ENCODE data around the gene DENND2A. TPM values are rescaled to one million over a fixed set of nuclear protein-coding genes. Genes with fewer than 3 reads are reported as not detected.
"Not testable (repeated sequence)": the region's sequence is repeated elsewhere in the genome, so short reads cannot be mapped to it uniquely, and the experiment has no call there.

Gene DENND2A
- total RNA-seq, 1 experiment from 2014 or later, result 10.7 TPM

DNA sequence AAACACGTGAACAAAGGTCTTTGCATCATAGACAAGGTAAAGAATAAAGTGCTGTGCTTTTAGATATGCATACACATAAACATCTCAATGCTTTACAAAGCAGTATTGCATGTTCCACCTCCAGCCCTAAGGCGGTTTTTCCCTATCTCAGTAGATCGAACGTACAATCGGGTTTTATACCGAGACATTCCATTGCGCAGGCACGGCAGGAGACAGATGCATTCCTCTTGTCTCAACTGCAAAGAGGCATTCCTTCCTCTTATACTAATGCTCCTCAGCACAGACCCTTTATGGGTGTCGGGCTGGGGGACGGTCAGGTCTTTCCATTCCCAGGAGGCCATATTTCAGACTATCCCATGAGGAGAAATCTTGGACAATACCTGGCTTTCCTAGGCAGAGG is 87.4 kb downstream of the DENND2A start:
- not testable (repeated sequence) for DNase-seq; H3K27ac ChIP-seq; H3K9me3 ChIP-seq (replicated peaks); H3K4me1 ChIP-seq; H3K4me3 ChIP-seq; H3K27me3 ChIP-seq
- peaks cover 18% of the 10 kb centered on the region for H3K36me3 ChIP-seq

DNA sequence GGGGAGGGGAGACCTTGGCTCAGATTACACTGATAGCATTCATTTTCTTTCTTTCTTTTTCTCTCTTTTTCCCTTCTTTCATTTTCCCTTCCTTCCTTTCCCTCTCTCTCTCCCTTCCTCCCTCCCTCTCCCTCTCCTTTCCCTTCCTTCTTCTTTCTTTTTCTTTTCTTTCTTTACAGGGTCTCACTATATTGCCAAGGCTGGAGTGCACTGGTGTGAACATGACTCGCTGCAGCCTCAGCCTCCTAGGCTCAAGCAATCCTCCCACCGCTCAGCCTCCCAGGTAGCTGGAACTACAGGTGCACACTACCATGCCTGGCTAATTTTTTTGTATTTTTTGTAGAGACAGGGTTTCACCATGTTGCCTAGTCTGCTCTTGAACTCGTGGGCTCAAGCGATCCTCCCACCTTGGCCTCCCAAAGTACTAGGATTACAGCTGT is 88.4 kb downstream of the DENND2A start:
- peaks cover 12% of the 10 kb centered on the region for H3K36me3 ChIP-seq
- no peak for DNase-seq
- no peak overlapping the region for H3K27ac ChIP-seq
- H3K9me3 ChIP-seq (replicated peaks), result no peaks in the 10 kb centered on the region
- H3K4me1 ChIP-seq, result no peaks in the 10 kb centered on the region
- H3K4me3 ChIP-seq, result no peak overlapping the region
- H3K27me3 ChIP-seq, result no peaks in the 10 kb centered on the region

- no peaks in the 10 kb centered on the region for H3K9me3 ChIP-seq (replicated peaks)
- H3K4me3 ChIP-seq, result no peak overlapping the region
- DNase-seq, result no peak
- H3K27me3 ChIP-seq, result no peaks in the 10 kb centered on the region
- peaks cover 9% of the 10 kb centered on the region for H3K36me3 ChIP-seq
- no peak overlapping the region for H3K27ac ChIP-seq
- H3K4me1 ChIP-seq, result no peaks in the 10 kb centered on the region
Observed at GRCh38 chr7:140551355-140552239, 89.0 kb downstream of the DENND2A start.

DNA sequence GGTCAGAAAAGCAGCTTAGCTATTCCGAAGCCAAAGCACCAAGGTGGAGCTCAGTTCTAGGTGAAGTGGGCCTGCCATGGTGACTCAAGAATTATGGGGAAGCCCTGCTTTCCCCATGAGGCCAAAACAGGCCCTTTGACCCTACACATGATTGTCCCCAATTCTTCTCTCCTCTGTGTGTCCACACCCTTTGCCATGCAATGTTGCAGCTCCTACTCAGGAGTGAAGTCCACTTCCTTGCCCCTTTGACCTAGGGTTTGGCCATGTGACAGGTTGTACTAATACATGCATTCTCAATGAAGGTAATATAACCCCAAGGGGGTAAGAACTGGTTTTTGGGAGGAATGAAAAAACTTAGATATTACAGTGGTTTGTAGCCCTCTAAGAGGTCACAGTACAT is 93.7 kb downstream of the DENND2A start:
- no peaks in the 10 kb centered on the region for H3K27me3 ChIP-seq
- no peak overlapping the region for H3K27ac ChIP-seq
- H3K36me3 ChIP-seq, result no peaks in the 10 kb centered on the region
- no peaks in the 10 kb centered on the region for H3K9me3 ChIP-seq (replicated peaks)
- no peak for DNase-seq
- H3K4me3 ChIP-seq, result no peak overlapping the region
- H3K4me1 ChIP-seq, result peaks cover 3% of the 10 kb centered on the region; the same call in 1 of the 2 replicates

DNA sequence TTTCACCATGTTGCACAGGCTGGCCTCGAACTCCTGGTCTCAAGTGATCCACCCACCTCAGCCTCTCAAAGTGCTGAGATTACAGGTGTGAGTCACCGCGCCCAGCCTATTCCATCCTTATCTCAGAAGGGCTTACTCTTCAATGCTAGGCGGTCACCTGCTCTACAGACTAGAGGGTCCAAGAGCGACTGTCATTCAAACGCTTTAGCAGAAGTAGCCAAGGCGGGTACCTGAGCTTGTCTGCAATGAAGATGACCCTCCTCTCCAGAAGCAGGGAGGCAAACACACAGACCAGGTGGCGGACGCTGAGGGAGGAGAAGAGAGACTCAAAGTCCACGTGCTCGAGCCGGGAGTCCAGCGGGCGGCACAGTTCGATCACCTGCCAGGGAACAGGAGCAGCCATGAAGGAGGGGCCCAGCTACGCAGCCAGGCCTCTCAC is 96.2 kb downstream of the DENND2A start:
- Histone ChIP-seq H3K27ac (no peak overlapping the region), H3K9me3 (replicated peaks) (no peaks in the 10 kb centered on the region), H3K4me3 (no peak overlapping the region), H3K4me1 (peaks cover 9% of the 10 kb centered on the region), H3K27me3 (no peaks in the 10 kb centered on the region), H3K36me3 (no peaks in the 10 kb centered on the region)
- DNase-seq, result no peak

DNA sequence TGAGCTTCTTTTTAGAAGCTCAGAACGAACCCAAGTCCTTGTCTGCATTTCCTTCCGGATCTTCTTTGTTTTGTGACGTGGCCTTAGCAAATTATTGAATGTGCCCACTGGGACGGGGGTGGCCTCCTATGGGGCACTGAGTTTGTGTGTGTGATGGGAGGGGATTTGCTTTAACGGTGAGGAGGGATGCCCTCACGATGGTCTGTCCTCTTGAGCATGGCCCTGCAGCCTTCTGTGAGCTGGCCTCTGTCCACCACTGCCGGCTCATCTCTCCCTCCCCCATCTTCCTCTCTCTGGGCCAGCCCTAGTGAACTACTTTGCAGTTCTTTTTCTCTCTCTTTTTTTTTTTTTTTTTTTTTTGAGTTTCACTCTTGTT is 98.4 kb downstream of the DENND2A start:
- Histone ChIP-seq H3K4me3 (peak overlapping the region; percentile 42), H3K4me1 (peaks cover 9% of the 10 kb centered on the region), H3K36me3 (no peaks in the 10 kb centered on the region), H3K27ac (peak overlapping the region; percentile 33; the same call in 1 of the 2 replicates), H3K9me3 (replicated peaks) (no peaks in the 10 kb centered on the region), H3K27me3 (no peaks in the 10 kb centered on the region)
- no peak for DNase-seq

DNA sequence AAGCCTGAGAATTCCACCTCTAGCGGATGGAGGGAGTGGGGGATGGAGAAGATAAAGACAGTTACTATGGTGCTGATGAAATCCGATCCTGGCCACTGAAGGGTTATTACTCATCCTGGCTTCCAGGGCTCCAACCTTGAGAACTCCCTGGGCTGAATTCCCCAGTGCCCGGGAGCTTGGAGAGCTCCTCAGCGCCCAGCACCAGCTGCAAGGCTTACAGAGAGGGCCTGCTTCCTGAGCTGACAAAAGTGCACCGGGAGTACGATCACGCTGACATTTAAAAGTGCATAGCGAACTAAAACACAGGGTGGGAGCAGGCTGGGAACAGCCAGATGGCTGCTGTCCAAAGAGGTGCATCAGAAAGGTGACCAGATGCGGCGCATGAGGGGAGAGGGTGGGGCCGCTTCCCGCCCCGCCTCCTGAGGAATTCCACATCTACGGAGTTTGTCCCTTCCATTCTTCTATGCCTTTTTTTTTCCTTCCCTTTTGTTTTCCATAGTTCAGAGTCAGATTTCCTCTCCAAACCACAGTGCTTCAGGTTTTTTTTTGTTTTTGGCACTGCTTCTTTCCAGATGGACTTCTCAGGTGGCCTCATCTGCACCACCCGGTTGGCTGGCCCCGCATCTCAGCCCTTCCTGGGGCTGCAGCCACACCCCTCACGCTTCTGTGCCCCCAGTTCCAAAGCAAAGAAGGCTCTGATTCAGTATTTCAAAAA is 98.9 kb downstream of the DENND2A start:
- Histone ChIP-seq H3K27me3 (no peaks in the 10 kb centered on the region), H3K9me3 (replicated peaks) (no peaks in the 10 kb centered on the region), H3K36me3 (no peaks in the 10 kb centered on the region), H3K27ac (peak overlapping the region; percentile 33; the same call in 1 of the 2 replicates), H3K4me3 (peak overlapping the region; percentile 42), H3K4me1 (peaks cover 9% of the 10 kb centered on the region)
- DNase-seq, result peak; percentile 85 to 91

DNA sequence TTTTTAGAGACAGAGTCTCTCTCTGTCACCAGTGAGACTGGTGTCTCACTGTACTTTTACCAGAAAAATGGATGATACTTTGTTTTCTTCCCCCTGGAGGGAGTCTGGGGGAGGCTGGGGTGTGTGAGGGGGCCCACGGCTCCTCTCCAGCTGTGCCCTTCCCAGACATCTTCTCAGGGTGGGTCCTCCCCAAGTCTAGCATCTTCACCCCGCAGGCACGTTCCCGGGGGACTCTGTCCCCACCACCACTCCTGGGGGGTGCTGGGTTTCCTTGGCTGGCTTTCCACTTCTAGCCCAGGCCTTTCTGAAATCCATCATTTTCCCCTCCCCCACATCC is 99.5 kb downstream of the DENND2A start:
- DNase-seq, result no peak
- H3K36me3 ChIP-seq, result no peaks in the 10 kb centered on the region
- peak overlapping the region; percentile 42 for H3K4me3 ChIP-seq
- H3K9me3 ChIP-seq (replicated peaks), result no peaks in the 10 kb centered on the region
- H3K27me3 ChIP-seq, result no peaks in the 10 kb centered on the region
- H3K4me1 ChIP-seq, result peaks cover 9% of the 10 kb centered on the region
- H3K27ac ChIP-seq, result peak overlapping the region; percentile 33; the same call in 1 of the 2 replicates

- Histone ChIP-seq H3K4me3 (no peak overlapping the region), H3K9me3 (replicated peaks) (no peaks in the 10 kb centered on the region), H3K4me1 (peaks cover 9% of the 10 kb centered on the region), H3K27me3 (no peaks in the 10 kb centered on the region), H3K36me3 (no peaks in the 10 kb centered on the region), H3K27ac (no peak overlapping the region)
- no peak for DNase-seq
Observed at GRCh38 chr7:140540136-140540777, 100.4 kb downstream of the DENND2A start.

DNA sequence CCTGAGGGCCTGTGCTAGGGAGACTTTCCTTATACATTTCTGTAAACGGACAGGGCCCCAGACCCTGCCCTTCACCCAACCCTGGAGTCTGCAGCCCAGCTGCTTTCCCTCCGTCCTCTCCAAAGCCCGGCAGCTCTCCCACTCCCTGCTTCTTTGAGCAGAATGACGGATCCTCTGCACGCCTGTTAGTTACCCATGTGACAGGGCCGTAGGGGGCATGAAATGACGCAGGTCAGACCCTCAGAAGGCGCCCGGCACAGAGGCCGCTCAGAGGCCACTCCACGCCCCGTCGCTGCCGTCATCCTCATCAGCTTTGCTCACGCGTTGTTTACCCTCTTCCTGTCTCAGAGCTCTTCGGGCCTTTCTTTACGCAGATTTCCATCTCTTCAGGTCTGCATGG is 101.2 kb downstream of the DENND2A start:
- H3K36me3 ChIP-seq, result no peaks in the 10 kb centered on the region
- H3K27ac ChIP-seq, result no peak overlapping the region
- H3K9me3 ChIP-seq (replicated peaks), result no peaks in the 10 kb centered on the region
- peaks cover 9% of the 10 kb centered on the region for H3K4me1 ChIP-seq
- no peak overlapping the region for H3K4me3 ChIP-seq
- no peaks in the 10 kb centered on the region for H3K27me3 ChIP-seq
- DNase-seq, result no peak

DNA sequence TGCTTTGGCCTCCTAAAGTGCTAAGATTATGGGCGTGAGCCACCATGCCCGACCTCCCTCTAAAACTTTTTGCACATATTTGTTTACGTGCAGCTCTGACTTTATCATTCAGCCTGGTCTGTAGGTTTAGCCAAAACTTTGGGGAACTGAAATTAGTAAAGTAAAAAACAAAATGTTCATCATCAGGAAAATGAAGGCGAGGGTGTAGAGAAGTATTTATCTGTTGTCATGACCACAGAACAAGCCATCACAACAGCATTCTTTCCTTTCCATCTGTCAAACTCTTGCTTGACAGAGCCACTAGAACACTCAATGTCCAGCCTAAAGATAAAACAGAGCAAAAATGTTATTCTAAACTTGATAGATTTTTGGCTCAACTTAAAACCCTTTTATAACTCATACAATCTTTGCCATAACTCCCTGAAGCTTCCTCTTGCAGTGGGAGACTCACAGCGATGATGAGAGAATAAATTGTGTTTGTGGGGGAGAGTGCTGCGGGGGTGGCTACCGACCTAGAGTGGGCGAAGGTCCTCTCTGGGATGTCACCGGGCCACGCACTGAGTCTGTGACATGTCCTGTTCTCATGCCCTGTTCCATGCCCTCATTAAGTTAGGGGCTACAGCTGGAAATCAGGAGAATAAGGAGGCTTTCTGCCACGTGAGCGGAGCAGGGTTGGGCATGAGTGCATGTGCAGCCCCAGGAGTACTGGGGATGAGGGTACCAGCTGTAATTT is 102.7 kb downstream of the DENND2A start:
- Histone ChIP-seq H3K9me3 (replicated peaks) (no peaks in the 10 kb centered on the region), H3K36me3 (no peaks in the 10 kb centered on the region), H3K4me1 (peaks cover 9% of the 10 kb centered on the region), H3K27me3 (no peaks in the 10 kb centered on the region), H3K27ac (no peak overlapping the region), H3K4me3 (no peak overlapping the region)
- no peak for DNase-seq

DNA sequence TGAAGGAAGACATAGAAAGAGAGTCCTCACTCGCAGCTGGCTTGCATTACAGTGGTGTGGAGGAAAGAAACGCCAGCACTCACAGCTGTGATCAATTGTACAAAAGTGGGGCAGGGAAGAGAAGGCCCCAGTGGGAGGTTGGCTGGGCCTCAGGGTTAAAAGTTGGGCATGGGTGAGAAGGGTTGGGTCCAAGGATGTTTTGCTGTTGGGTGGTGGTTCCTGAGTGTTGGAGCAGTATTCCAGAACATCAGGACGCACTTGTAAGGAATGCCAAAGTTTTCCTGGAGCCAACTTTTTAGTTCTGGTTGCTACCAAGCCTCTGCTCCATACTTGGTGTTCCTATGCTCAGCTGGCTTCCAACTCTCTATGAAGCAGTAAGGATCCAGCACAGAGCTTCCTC is 105.9 kb downstream of the DENND2A start:
- no peak overlapping the region for H3K27ac ChIP-seq
- H3K36me3 ChIP-seq, result no peaks in the 10 kb centered on the region
- no peaks in the 10 kb centered on the region for H3K9me3 ChIP-seq (replicated peaks)

GRCh38 chr7:140533394-140533872 is 107.2 kb downstream of the DENND2A start:
- Histone ChIP-seq H3K9me3 (replicated peaks) (no peaks in the 10 kb centered on the region), H3K27me3 (no peaks in the 10 kb centered on the region), H3K4me3 (no peak overlapping the region), H3K27ac (no peak overlapping the region), H3K36me3 (no peaks in the 10 kb centered on the region), H3K4me1 (no peaks in the 10 kb centered on the region)
- no peak for DNase-seq

More for the DNA sequence above, 105.9 kb downstream of the DENND2A start:
- no peaks in the 10 kb centered on the region for H3K27me3 ChIP-seq
- H3K4me1 ChIP-seq, result no peaks in the 10 kb centered on the region
- DNase-seq, result no peak
- no peak overlapping the region for H3K4me3 ChIP-seq

GRCh38 chr7:140529428-140529827 is 111.2 kb downstream of the DENND2A start:
- not testable (repeated sequence) for DNase-seq; H3K4me1 ChIP-seq; H3K9me3 ChIP-seq (replicated peaks); H3K27me3 ChIP-seq; H3K36me3 ChIP-seq; H3K27ac ChIP-seq; H3K4me3 ChIP-seq
